Measurements from ENCODE around the gene EXOC3. TPM values are rescaled to one million over a fixed set of nuclear protein-coding genes. Genes with fewer than 3 reads are reported as not detected.

Gene EXOC3
- total RNA-seq, 1 experiment from 2014 or later, result 52.4 TPM

DNA sequence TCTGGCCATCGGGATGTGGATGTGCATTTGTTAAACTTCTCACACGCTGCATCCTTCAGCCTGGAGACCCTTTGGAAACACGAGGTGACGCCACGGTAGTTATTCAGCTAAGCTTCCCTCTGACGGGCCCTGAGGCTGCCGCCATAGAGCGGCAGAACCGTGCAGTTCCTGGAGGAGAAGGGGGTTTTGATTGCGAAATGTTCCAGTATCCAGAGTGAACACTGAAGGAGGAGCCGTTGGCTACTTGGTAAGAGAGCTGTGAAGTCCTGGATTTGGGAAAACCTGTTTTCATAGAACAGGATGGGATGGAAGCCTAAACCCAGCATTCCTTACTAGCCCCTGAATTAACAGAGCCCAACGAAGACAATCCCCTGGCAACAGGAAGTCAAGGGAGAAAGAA is 23.0 kb upstream of the EXOC3 start:
- H3K4me2 ChIP-seq (ENCODE audit: low read length), result no peak overlapping the region
- intact Hi-C loops (cut with micrococcal nuclease), result no loop called here
- H3K9me2 ChIP-seq (ENCODE audit: insufficient read depth), result no peaks in the 10 kb centered on the region
- RAD21 ChIA-PET (ENCODE audit: low non-redundant PET in 1 of 2, low total read pairs in 2 of 2, uncharacterized antibody in 2 of 2, unreplicated experiment in 2 of 2), result no interaction called here
- peaks cover 0 to 8% of the 10 kb centered on the region in 2 experiments; a peak in 3 of 4 replicates for H3K4me1 ChIP-seq (ENCODE audit: control insufficient read depth in 1 of 2, insufficient read depth in 2 of 2, low read length in 2 of 2)
- POLR2A ChIA-PET, result no interaction called here
- no peaks in the 10 kb centered on the region for H4K20me1 ChIP-seq (ENCODE audit: insufficient read depth)
- no TSS peak for BruUV-seq (replicated peaks)
- no peak overlapping the region for H2AFZ ChIP-seq (ENCODE audit: low read depth, low read length, poor library complexity, severe bottlenecking)
- H3K4me3 ChIP-seq (replicated peaks in 1 of 2; ENCODE audit: low read depth in 1 of 2, low read length in 2 of 2), result no peak overlapping the region
- no peaks in the 10 kb centered on the region for H3K27me3 ChIP-seq (ENCODE audit: insufficient read depth, low read length)
- TF ChIP-seq JUND (IDR thresholded peaks at IDR 0.05) (no peak), RAD21 (IDR thresholded peaks at IDR 0.05; ENCODE audit: low read depth) (no peak), TCF7L2 (IDR thresholded peaks at IDR 0.05; ENCODE audit: borderline replicate concordance, extremely low read depth, insufficient read depth, insufficient read length) (no peak), ZNF274 (IDR thresholded peaks at IDR 0.05; ENCODE audit: low read depth, low read length) (no peak), ZFX (IDR thresholded peaks at IDR 0.05) (no peak), EZH2phosphoT487 (IDR thresholded peaks at IDR 0.05; ENCODE audit: borderline replicate concordance) (no peak), FOSL1 (IDR thresholded peaks at IDR 0.05; ENCODE audit: low read depth) (no peak), CEBPB (IDR thresholded peaks at IDR 0.05; ENCODE audit: low read depth) (no peak)
- TF ChIP-seq, protein P1, sequence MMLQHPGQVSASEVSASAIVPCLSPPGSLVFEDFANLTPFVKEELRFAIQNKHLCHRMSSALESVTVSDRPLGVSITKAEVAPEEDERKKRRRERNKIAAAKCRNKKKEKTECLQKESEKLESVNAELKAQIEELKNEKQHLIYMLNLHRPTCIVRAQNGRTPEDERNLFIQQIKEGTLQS (IDR thresholded peaks at IDR 0.05), result no peak
- TF ChIP-seq, protein P2, sequence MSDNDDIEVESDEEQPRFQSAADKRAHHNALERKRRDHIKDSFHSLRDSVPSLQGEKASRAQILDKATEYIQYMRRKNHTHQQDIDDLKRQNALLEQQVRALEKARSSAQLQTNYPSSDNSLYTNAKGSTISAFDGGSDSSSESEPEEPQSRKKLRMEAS (IDR thresholded peaks at IDR 0.05), result no peak
- H3K36me3 ChIP-seq (ENCODE audit: control insufficient read depth in 1 of 2, insufficient read depth in 2 of 2, low read length in 2 of 2), result no peaks in the 10 kb centered on the region
- CTCF ChIA-PET, result no interaction called here
- H3K9me3 ChIP-seq (ENCODE audit: control insufficient read depth in 1 of 2, insufficient read depth in 1 of 2, low read depth in 1 of 2, low read length in 2 of 2), result no peaks in the 10 kb centered on the region
- H3K27ac ChIP-seq (ENCODE audit: low read depth, low read length), result no peak overlapping the region
- no peak for ATAC-seq
- H3K79me2 ChIP-seq (ENCODE audit: insufficient read depth, low read length), result no peaks in the 10 kb centered on the region
- H3K9ac ChIP-seq (ENCODE audit: low read length), result no peak overlapping the region
- DNase-seq (ENCODE audit: low read depth, low spot score), result no peak

DNA sequence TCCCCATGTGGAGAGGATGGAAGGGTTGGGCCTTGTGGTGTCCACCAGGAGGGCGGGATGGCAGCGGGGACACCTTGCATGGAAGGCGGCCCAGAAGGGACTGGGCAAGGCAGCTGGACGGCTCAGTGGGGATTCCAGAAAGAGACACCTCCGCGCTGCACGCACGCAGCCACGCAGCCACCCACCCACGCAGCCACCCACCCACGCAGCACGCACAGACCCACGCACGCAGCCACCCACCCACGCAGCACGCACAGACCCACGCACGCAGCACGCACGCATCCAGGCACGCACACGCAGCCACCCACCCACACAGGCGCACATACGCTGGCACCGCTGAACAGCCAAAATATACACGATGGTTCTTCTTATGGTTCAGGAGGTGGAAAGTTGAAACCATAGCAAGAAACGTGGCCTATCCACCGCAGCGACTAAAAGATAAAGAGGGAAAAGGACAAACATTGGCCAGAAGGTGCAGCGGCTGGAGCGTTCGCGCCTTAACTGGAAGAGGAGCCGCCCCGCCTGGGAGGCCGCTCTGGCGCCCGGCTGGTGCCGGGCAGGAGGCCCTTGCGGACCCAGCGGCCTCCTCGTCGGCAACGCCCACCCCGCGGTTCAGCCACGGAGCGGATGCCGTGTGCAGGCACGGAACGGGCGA is 22.2 kb upstream of the EXOC3 start:
- Histone ChIP-seq H2AFZ (ENCODE audit: low read depth, low read length, poor library complexity, severe bottlenecking) (no peak overlapping the region), H3K27ac (ENCODE audit: low read depth, low read length) (no peak overlapping the region), H3K79me2 (ENCODE audit: insufficient read depth, low read length) (no peaks in the 10 kb centered on the region), H3K27me3 (ENCODE audit: insufficient read depth, low read length) (no peaks in the 10 kb centered on the region), H3K36me3 (ENCODE audit: control insufficient read depth in 1 of 2, insufficient read depth in 2 of 2, low read length in 2 of 2) (no peaks in the 10 kb centered on the region), H3K9ac (ENCODE audit: low read length) (no peak overlapping the region), H3K4me3 (replicated peaks in 1 of 2; ENCODE audit: low read depth in 1 of 2, low read length in 2 of 2) (no peak overlapping the region), H3K9me3 (ENCODE audit: control insufficient read depth in 1 of 2, insufficient read depth in 1 of 2, low read depth in 1 of 2, low read length in 2 of 2) (no peaks in the 10 kb centered on the region), H3K4me1 (ENCODE audit: control insufficient read depth in 1 of 2, insufficient read depth in 2 of 2, low read length in 2 of 2) (peaks cover 0 to 9% of the 10 kb centered on the region in 2 experiments; a peak in 3 of 4 replicates), H4K20me1 (ENCODE audit: insufficient read depth) (no peaks in the 10 kb centered on the region), H3K4me2 (ENCODE audit: low read length) (no peak overlapping the region), H3K9me2 (ENCODE audit: insufficient read depth) (no peaks in the 10 kb centered on the region)
- BruUV-seq (replicated peaks), result no TSS peak
- no peak for TF ChIP-seq TCF7L2 (IDR thresholded peaks at IDR 0.05; ENCODE audit: borderline replicate concordance, extremely low read depth, insufficient read depth, insufficient read length)
- no peak for TF ChIP-seq SIN3A (IDR thresholded peaks at IDR 0.05; ENCODE audit: low read depth)
- no peak for TF ChIP-seq ZNF274 (IDR thresholded peaks at IDR 0.05; ENCODE audit: low read depth, low read length)
- TF ChIP-seq, protein P1 (IDR thresholded peaks at IDR 0.05), result no peak
- TF ChIP-seq CEBPB (IDR thresholded peaks at IDR 0.05; ENCODE audit: low read depth), result no peak
- TF ChIP-seq ZBTB33 (IDR thresholded peaks at IDR 0.05; ENCODE audit: extremely low read depth, insufficient replicate concordance, low read length), result no peak
- TF ChIP-seq POLR2A (IDR thresholded peaks at IDR 0.05; ENCODE audit: borderline replicate concordance, extremely low read depth, insufficient read depth, insufficient read length), result no peak
- TF ChIP-seq ELF1 (IDR thresholded peaks at IDR 0.05; ENCODE audit: borderline replicate concordance, low read depth), result no peak
- TF ChIP-seq, protein P2 (IDR thresholded peaks at IDR 0.05), result no peak
- no peak for TF ChIP-seq EZH2 (IDR thresholded peaks at IDR 0.05)
- ChIA-PET POLR2A (no interaction called here), RAD21 (ENCODE audit: low non-redundant PET in 1 of 2, low total read pairs in 2 of 2, uncharacterized antibody in 2 of 2, unreplicated experiment in 2 of 2) (no interaction called here), CTCF (no interaction called here)
- intact Hi-C loops (cut with micrococcal nuclease), result no loop called here
- no peak for DNase-seq (ENCODE audit: low read depth, low spot score)
- no peak for ATAC-seq
